ENCODE data around the gene RFPL2.
A peak's percentile ranks its signal among the peaks of the same experiment; 100 is the strongest.

Gene RFPL2

DNA sequence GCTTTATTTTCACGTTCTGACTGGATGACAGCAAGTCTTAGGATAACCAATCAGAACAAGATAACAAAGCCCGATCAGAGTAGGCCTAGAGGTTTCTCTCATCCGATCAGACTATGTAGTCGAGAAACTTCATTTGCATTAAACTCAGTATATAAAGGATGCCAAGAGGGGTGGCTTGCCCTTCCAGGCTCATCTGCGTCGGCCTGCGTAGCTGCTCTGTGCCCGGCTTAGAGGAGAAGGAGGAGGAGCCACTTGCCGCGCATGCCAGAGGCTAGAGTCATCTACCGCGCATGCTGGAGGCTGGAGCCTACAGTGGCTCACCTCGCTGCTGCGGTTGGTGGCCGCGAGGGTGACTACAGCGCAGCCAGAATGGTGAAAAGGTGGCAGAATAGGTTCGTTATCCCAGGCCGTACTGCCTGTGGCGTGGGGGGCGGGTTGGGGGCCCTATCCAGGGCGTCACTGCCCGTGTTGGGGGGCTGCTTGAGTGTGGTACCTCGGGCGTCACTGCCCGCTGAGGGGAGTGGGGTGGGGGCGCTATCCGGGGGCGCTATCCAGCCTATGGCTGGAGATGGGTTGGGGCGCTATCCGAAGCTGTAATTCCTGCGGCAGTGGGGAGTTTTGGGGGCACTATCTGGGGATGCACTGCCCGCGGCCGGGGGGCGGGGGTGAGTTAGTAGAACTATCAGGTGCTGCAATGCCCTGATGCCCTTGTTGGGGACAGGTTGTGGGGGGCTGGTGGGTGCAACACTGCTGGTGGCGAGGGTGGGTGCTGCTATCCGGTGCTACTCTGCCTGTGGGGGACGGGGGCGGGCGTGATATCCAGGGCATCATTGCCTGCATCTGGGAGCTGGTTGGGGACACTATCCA is at the start of gene RFPL2:
Gene RFPL2, minus strand, starts transcription at position 218 of the 867 bp plus-strand sequence. CDS start 2,622 bp downstream, outside the sequence.
- peak; percentile 63 for DNase-seq (ENCODE audit: low spot score)

- DNase-seq (ENCODE audit: low spot score) = no peak
Observed at GRCh38 chr22:32249231-32249630, 44.4 kb upstream of the RFPL2 start.

GRCh38 chr22:32248276-32248675 is 43.4 kb upstream of the RFPL2 start:
- DNase-seq (ENCODE audit: low spot score) = no peak

- DNase-seq (ENCODE audit: low spot score) = no peak
Observed at GRCh38 chr22:32246166-32246565, 41.3 kb upstream of the RFPL2 start.

DNA sequence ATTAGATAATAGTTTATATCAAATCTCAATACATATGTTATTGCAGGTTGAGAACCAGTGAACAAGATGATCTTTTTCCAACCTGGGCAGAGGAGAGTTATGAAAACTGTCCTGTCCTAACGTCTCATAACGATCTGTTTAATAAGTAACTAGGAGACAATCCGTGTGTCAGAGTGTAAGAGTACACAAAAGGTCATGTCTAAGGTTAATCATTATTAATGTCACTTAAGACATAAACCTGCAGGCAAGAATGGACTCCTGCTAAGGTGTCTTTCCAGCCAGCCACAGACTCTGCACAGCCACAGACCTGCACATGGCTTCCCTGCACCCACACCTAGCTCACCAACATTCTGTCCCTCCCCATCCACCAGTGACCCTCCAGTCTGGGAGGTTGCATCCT is 40.2 kb upstream of the RFPL2 start:
- no peak for DNase-seq (ENCODE audit: low spot score)

GRCh38 chr22:32244547-32244946 is 39.7 kb upstream of the RFPL2 start:
- DNase-seq (ENCODE audit: low spot score) = no peak

GRCh38 chr22:32240461-32240860 is 35.6 kb upstream of the RFPL2 start:
- DNase-seq (ENCODE audit: low spot score) = no peak

- no peak for DNase-seq (ENCODE audit: low spot score)
Observed at GRCh38 chr22:32237906-32238305, 33.0 kb upstream of the RFPL2 start.

DNA sequence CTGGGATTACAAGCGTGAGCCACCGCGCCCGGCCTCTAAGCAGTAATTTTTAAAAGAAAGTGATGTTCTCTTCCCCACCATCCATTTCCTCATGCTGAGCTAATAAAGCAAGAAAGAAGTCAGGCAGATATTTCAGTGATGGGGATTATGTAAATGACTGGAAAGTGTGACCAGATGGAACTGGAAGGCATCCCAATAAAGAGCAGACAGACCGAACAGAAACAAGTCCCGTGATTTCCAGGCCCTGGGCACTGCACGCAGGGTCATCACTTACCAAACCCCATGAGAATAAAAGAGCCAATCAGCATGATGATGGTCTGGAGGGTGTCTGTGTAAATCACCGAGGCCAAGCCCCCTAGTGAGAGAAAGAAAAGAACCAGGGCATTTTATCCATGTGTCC is 32.1 kb upstream of the RFPL2 start:
- DNase-seq (ENCODE audit: low spot score) = no peak

DNA sequence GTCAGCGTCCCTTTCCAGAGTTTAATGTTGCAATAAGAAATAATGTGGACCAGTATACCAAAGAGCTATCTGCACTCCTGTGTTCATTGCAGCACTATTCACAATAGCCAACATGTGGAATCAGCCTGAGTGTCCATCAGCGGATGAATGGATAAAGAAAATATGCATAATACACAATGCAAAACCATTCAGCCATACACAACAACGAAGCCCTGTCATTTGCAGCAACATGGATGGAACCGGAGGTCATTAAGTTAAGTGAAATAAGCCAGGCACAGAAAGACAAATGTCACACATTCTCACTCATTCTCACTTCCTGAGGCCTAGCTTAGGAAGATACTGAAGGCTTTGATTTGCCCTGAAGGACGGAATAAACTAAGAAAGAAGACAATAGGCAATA is 28.2 kb upstream of the RFPL2 start:
- no peak for DNase-seq (ENCODE audit: low spot score)

DNA sequence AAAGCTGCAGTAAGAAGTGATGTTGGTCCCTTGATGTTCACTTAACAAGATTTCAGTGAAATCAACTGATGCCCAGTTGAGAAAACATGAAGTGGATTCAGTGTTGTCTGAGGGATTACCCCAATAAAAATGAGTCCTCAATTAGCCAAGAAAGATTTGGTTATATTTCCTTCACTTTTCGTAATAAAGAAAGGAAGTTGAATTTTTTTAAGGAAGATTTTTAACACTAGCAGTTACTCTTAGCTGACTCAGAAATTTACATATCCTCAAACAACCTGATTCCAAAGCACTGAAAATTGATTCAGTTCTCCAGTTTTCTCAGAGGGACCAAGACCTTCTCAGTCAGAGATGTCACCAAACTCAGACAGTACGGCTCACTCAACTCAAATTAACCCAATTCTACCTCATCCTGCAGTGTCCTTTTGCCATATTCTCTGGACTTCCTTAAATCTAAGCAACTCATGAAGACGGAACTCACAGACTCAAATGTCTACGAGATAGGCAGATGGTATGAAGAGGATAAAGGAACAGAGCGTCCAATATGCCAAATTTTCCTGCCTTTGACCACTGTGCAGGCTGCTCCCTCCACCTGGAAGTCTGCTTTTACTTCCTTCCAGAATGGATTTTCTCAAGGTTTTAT is 27.4 kb upstream of the RFPL2 start:
- no peak for DNase-seq (ENCODE audit: low spot score)

GRCh38 chr22:32226326-32227104 is 21.6 kb upstream of the RFPL2 start:
- no peak for DNase-seq (ENCODE audit: low spot score)

DNA sequence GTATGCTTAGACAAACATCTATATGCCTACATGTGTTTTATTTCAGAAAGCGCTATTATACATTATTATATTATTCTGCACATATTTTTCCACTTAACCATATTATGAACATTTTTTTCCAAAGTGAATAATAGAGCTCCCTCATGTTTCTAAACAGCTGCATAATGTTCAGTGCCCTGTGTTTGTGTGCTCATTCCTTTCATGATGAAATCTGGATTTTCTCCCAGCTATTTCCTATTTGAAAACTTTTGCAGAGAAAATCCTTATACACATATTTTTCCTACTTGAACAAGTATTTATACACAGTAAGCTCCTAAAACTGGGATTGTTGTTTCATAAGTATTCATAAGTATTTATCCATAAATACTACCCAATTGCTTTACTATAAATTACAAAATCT is 18.1 kb upstream of the RFPL2 start:
- no peak for DNase-seq (ENCODE audit: low spot score)

GRCh38 chr22:32219026-32219425 is 14.2 kb upstream of the RFPL2 start:
- DNase-seq (ENCODE audit: low spot score) = no peak

DNA sequence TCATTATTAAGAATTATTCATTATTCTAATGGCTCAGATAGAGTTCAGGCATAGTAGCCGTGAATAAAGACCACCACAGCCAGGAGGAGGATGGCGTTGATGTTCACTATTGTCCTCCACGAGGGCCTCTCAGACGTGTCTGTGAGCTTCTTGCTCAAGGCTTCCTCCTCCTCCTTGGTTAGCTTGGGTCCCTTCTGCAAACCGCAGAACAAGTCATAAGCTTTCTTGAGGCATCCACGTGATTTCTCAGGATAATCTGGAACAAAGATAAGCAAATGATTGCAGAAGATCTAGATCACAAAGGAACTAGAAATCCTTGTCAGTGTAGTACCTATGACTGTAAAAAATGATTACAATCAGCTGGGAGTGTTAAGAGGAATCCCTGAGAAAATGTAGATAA is 13.6 kb upstream of the RFPL2 start:
- no peak for DNase-seq (ENCODE audit: low spot score)

DNA sequence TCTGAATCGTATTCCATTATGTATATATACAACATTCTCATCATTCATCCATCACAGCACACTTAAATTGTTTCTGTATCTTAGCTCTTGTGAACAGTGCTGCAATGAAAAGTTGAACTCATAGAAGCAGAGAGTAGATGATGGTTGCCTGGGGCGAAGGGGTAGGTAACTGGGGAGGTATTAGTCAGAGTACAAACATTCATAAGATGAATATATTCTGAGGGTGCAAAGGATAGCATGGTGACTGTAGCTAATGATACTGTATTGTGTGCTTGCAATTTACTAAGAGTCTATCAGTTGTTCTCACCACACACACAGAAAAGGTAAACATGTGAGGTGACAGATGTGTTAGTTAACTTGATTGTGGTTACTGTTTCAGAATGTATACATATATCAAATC is 12.6 kb upstream of the RFPL2 start:
- DNase-seq (ENCODE audit: low spot score) = no peak

DNA sequence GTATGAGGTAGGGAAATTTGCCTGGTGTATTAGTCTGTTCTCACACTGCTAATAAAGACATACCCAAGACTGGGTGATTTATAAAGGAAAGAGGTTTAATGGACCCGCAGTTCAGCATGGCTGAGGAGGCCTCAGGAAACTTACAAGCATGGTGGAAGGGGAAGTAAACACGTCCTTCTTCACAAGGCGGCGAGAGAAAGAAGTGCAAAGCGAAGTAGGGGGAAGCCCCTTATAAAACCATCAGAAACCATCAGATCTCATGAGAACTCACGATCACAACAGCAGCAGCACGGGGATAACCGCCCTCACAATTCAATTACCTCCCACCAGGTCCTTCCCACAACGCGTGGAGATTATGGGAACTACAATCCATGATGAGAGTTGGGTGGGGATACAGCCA is 12.0 kb upstream of the RFPL2 start:
- DNase-seq (ENCODE audit: low spot score) = no peak

DNA sequence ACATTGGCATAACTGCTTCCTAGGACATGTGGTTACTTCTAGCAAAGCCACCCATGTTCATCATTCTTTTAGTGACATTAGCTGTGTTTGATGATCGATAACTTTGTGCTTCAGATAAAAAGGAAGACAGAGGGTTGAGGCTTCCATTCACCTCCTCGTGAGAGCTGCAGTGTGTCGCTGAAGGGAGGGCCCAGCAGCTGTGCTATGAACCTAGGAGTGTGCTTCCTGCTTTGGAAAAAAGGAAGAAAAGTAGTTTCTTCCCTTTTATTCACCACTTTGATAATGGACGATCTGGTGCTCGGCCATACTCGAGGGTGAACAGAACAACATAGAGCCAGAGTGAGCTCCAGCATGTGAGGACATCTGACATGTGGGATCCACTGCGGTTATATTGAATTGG is 6.1 kb upstream of the RFPL2 start:
- DNase-seq (ENCODE audit: low spot score) = no peak

GRCh38 chr22:32208681-32209080 is 3.8 kb upstream of the RFPL2 start:
- no peak for DNase-seq (ENCODE audit: low spot score)

GRCh38 chr22:32207971-32208480 is 3.2 kb upstream of the RFPL2 start:
- DNase-seq (ENCODE audit: low spot score) = no peak

GRCh38 chr22:32206774-32207758 is 2.2 kb upstream of the RFPL2 start:
- peak; percentile 33 for DNase-seq (ENCODE audit: low spot score)
